Endothelial cell (in vitro differentiated cells): ENCODE results near the gene TMEM208. TPM values are rescaled to one million over a fixed set of nuclear protein-coding genes. Genes with fewer than 3 reads are reported as not detected.

ENCODE experiments used
- DNase-seq: peaks from one replicate; pipeline ENCODE4 v3.0.0; 2021; ENCODE audit warnings: low spot score
- H3K27ac Mint-ChIP-seq: one replicate; pipeline ENCODE4 v1.8.0; 2021; ENCODE audit warnings: mixed read lengths, inconsistent platforms; ENCODE audit not compliant: unreplicated experiment
- H3K27me3 Mint-ChIP-seq: one replicate; pipeline ENCODE4 v1.8.0; 2021; ENCODE audit warnings: mild to moderate bottlenecking, moderate library complexity, mixed read lengths, inconsistent platforms; ENCODE audit not compliant: unreplicated experiment
- H3K36me3 Mint-ChIP-seq: one replicate; pipeline ENCODE4 v1.8.0; 2021; ENCODE audit warnings: mild to moderate bottlenecking, low read depth, mixed read lengths, inconsistent platforms; ENCODE audit not compliant: unreplicated experiment
- H3K4me1 Mint-ChIP-seq: one replicate; pipeline ENCODE4 v1.8.0; 2021; ENCODE audit warnings: mild to moderate bottlenecking, mixed read lengths, inconsistent platforms; ENCODE audit not compliant: unreplicated experiment
- H3K4me3 Mint-ChIP-seq: one replicate; pipeline ENCODE4 v1.8.0; 2021; ENCODE audit warnings: mild to moderate bottlenecking, mixed read lengths, inconsistent platforms; ENCODE audit not compliant: unreplicated experiment
- H3K9me3 Mint-ChIP-seq: one replicate; pipeline ENCODE4 v1.8.0; 2021; ENCODE audit warnings: mixed read lengths, inconsistent platforms; ENCODE audit not compliant: unreplicated experiment
- microRNA-seq: library from miRNA; unstranded; fragments of <30 nt; microRNA quantifications from one replicate; pipeline ENCODE4, GENCODE V29; 2020; ENCODE audit not compliant: unreplicated experiment
- total RNA-seq: library from RNA; stranded (reverse); fragmentation: NEBNext Ultra II Directional; extraction: Animal tissue kit (Norgen Biotek cat#: 25700); gene quantifications from one replicate; pipeline ENCODE4 v1.2.1, GENCODE V29; 2021; ENCODE audit not compliant: unreplicated experiment
- TF ChIP-seq, protein P1 (sequence below): fragments of 200-600 bp; sonication (generic); IDR thresholded peaks from one replicate; pipeline ENCODE4 v1.5.0; 2021; ENCODE audit warnings: antibody characterized with exemption; ENCODE audit not compliant: unreplicated experiment

TMEM208 gene
- total RNA-seq, 1 donor from 2014 or later = 33.6 TPM

- DNase-seq = no peak
- TF ChIP-seq, protein P1, sequence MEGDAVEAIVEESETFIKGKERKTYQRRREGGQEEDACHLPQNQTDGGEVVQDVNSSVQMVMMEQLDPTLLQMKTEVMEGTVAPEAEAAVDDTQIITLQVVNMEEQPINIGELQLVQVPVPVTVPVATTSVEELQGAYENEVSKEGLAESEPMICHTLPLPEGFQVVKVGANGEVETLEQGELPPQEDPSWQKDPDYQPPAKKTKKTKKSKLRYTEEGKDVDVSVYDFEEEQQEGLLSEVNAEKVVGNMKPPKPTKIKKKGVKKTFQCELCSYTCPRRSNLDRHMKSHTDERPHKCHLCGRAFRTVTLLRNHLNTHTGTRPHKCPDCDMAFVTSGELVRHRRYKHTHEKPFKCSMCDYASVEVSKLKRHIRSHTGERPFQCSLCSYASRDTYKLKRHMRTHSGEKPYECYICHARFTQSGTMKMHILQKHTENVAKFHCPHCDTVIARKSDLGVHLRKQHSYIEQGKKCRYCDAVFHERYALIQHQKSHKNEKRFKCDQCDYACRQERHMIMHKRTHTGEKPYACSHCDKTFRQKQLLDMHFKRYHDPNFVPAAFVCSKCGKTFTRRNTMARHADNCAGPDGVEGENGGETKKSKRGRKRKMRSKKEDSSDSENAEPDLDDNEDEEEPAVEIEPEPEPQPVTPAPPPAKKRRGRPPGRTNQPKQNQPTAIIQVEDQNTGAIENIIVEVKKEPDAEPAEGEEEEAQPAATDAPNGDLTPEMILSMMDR = no peak
- no peaks in the 10 kb centered on the region for H3K9me3 Mint-ChIP-seq
- H3K4me3 Mint-ChIP-seq = no peak overlapping the region
- H3K27me3 Mint-ChIP-seq = no peaks in the 10 kb centered on the region
- H3K36me3 Mint-ChIP-seq = peaks cover 4% of the 10 kb centered on the region
- H3K4me1 Mint-ChIP-seq = no peaks in the 10 kb centered on the region
- no peak overlapping the region for H3K27ac Mint-ChIP-seq
Observed at GRCh38 chr16:67275321-67275720, 48.4 kb downstream of the TMEM208 start.

- H3K36me3 Mint-ChIP-seq = peaks cover 4% of the 10 kb centered on the region
- H3K9me3 Mint-ChIP-seq = no peaks in the 10 kb centered on the region
- TF ChIP-seq, protein P1 = no peak
- no peaks in the 10 kb centered on the region for H3K4me1 Mint-ChIP-seq
- H3K4me3 Mint-ChIP-seq = no peak overlapping the region
- H3K27ac Mint-ChIP-seq = no peak overlapping the region
- DNase-seq = no peak
- no peaks in the 10 kb centered on the region for H3K27me3 Mint-ChIP-seq
Observed at GRCh38 chr16:67277294-67277998, 50.5 kb downstream of the TMEM208 start.

DNA sequence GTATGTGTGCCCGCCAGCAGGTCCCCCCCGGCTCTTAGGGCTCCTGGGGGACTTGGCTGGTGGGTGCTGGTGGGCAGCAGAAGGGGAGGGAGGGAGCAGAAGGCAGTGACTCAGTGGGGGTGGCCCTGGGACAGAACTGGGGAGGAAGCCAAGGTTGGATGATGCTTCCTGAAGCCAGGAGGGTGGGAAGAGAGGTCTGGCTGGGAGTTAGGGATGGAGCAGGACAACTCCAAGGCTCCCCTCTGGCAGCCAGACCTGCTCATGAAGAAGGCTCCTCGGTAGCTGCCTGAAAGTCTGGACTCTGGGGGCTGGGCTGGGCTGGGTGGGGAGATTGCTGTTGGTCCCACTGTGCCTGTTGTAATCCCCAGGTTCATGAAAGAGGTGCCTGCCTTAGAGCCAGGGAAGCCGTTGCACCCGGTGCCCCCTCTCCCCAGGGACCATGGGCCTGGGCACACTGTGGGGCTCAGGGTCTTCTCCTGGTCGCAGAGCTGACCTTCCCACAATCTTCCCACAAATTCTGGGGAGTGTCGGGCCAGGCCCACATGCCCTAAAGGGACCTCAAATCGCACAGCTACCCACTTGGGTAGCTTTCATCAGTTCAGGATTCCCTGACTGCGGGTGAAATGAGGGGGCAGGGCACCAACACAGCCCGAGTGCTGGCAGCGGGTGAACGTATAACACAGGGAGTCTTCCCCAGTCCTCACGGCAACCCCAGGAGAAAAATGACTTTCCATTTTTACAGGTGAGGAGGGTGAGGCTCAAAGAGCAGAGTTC lies 51.3 kb downstream of the TMEM208 start:
- DNase-seq = no peak
- Mint-ChIP-seq H3K27ac (no peak overlapping the region), H3K27me3 (no peaks in the 10 kb centered on the region), H3K36me3 (peaks cover 11% of the 10 kb centered on the region), H3K4me1 (peaks cover 3% of the 10 kb centered on the region), H3K9me3 (no peaks in the 10 kb centered on the region), H3K4me3 (peak overlapping the region; percentile 67)
- TF ChIP-seq, protein P1 = no peak

Small RNA genes lying within 50 kb of the gene (microRNA-seq; reads per million reads assigned to microRNA genes)
- 1,318 reads per million, percentile 94 among the genes with 10 or more reads in this experiment for gene MIR328

Other genes starting within 250 kb of the TMEM208 start
- 1.1 TPM for gene CES4A, start 238.5 kb upstream of the TMEM208 start, total RNA-seq
- 65.8 TPM for gene CBFB, start 198.0 kb upstream of the TMEM208 start, total RNA-seq
- gene PHAF1, start 117.2 kb upstream of the TMEM208 start, total RNA-seq = 17.7 TPM
- gene B3GNT9, start 76.1 kb upstream of the TMEM208 start, total RNA-seq = 1.5 TPM
- gene TRADD, start 67.2 kb upstream of the TMEM208 start, total RNA-seq = 3.7 TPM
- gene FBXL8, start 67.2 kb upstream of the TMEM208 start, total RNA-seq = 3.8 TPM
- 5.7 TPM for gene HSF4, start 62.4 kb upstream of the TMEM208 start, total RNA-seq
- gene NOL3, start 56.6 kb upstream of the TMEM208 start, total RNA-seq = 2.6 TPM
- 88.8 TPM for gene MATCAP1, start 43.2 kb upstream of the TMEM208 start, total RNA-seq
- 150 TPM for gene EXOC3L1, start 37.0 kb upstream of the TMEM208 start, total RNA-seq
- 113 TPM for gene E2F4, start 35.0 kb upstream of the TMEM208 start, total RNA-seq
- gene ELMO3, start 28.0 kb upstream of the TMEM208 start, total RNA-seq = 25.3 TPM
- gene FHOD1, start 20.4 kb downstream of the TMEM208 start, total RNA-seq = 248 TPM
- gene SLC9A5, start 21.8 kb downstream of the TMEM208 start, total RNA-seq = 17.2 TPM
- gene PLEKHG4, start 52.4 kb downstream of the TMEM208 start, total RNA-seq = 9.5 TPM
- 2.0 TPM for gene KCTD19, start 99.6 kb downstream of the TMEM208 start, total RNA-seq
- 24.1 TPM for gene LRRC36, start 99.7 kb downstream of the TMEM208 start, total RNA-seq
- gene TPPP3, start 166.4 kb downstream of the TMEM208 start, total RNA-seq = 1.1 TPM
- 7.2 TPM for gene ZDHHC1, start 189.3 kb downstream of the TMEM208 start, total RNA-seq
- gene HSD11B2, start 204.0 kb downstream of the TMEM208 start, total RNA-seq = 3.3 TPM